Spleen (tissue), 7 donors: ENCODE data around the gene FADS3.

Experiments
- POLR2A ChIP-seq, 3 donors: fragments of 450-650 bp; IDR thresholded peaks; one replicate each; pipeline ENCODE4 v1.5.1; 2017; ENCODE audit warnings: antibody characterized with exemption in 3 of 3, mild to moderate bottlenecking in 1 of 3
- POLR2AphosphoS5 ChIP-seq, 3 donors: sonication (generic); formaldehyde crosslinking; IDR thresholded peaks; one replicate each; pipeline ENCODE4 v1.5.1; 2017; ENCODE audit warnings: antibody characterized with exemption in 3 of 3
- TF ChIP-seq, protein P1 (sequence below), 11 experiments: fragments of 200-600 bp in 7 of 11; fragments of 450-650 bp in 4 of 11; sonication (generic) in 4 of 11; IDR thresholded peaks in 8 of 11; conservative IDR thresholded peaks in 3 of 11; 1 replicate in 7 of 11; 2 replicates in 4 of 11; pipeline versions ENCODE4 v1.4.0 to v1.8.0; 2016 to 2021; ENCODE audit warnings: antibody characterized with exemption in 11 of 11, inconsistent platforms in 4 of 11, mild to moderate bottlenecking in 1 of 11
- donor health status: DM: no; HTN: no; CAD: no; lungs with moderate emphysema.
- donor health status: DM: no; HTN: no; CAD: no.
- donor health status: DM: no; HTN: no; CAD: no.

DNA sequence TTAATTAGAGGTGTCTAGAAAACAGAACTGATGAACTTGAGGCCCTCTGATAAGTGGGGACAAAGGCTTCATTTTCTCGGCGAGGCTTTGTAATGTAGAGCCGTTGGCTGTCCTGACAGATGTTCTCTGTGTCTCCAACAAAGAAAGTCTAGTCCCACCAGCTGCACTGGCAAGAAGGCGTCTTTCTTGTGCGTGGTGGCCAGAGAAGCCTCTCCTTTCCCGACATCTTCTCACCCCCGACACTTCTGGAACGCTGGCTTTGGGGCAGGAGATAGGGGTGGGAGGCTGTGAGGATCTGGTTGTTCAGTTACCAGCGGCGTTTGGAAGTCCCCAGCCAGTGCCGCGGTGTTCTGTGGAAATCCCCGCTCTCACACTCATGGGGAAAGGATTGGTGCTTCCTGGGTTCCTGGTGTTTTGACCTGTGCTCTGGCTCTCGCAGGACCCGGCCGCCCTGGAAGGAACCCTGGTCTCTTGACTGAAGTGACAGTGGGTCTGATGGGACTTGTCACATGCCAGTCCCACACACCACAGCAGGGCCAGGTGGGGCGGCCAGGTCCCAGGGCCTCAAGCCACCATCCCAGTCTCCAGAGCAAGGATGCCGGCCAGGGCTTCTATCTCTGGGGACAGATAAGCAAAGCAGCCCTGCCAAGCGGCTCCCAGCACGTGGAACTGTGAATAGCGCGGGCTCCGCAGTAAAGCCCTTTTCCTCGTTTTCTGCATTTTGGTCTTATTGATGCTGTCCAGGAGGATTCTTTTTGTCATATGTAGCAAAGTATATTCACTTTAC is 40.0 kb downstream of the FADS3 start:
- TF ChIP-seq, protein P1, sequence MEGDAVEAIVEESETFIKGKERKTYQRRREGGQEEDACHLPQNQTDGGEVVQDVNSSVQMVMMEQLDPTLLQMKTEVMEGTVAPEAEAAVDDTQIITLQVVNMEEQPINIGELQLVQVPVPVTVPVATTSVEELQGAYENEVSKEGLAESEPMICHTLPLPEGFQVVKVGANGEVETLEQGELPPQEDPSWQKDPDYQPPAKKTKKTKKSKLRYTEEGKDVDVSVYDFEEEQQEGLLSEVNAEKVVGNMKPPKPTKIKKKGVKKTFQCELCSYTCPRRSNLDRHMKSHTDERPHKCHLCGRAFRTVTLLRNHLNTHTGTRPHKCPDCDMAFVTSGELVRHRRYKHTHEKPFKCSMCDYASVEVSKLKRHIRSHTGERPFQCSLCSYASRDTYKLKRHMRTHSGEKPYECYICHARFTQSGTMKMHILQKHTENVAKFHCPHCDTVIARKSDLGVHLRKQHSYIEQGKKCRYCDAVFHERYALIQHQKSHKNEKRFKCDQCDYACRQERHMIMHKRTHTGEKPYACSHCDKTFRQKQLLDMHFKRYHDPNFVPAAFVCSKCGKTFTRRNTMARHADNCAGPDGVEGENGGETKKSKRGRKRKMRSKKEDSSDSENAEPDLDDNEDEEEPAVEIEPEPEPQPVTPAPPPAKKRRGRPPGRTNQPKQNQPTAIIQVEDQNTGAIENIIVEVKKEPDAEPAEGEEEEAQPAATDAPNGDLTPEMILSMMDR (IDR thresholded peaks at IDR 0.05 in 8 of 11, conservative IDR thresholded peaks at IDR 0.05 in 3 of 11), result no peak
- TF ChIP-seq POLR2AphosphoS5 (IDR thresholded peaks at IDR 0.05), result no peak
- TF ChIP-seq POLR2A (IDR thresholded peaks at IDR 0.05), result no peak
